Type B pancreatic cell (in vitro differentiated cells): ENCODE data around the gene APLN. TPM values are rescaled to one million over a fixed set of nuclear protein-coding genes. Genes with fewer than 3 reads are reported as not detected.
A peak's percentile ranks its signal among the peaks of the same experiment; 100 is the strongest.

ENCODE experiments used
- DNase-seq: peaks from one replicate; pipeline ENCODE4 v3.0.0; 2021; ENCODE audit warnings: mixed read lengths; ENCODE audit not compliant: unreplicated experiment; ENCODE audit errors: extremely low spot score
- H3K27ac Mint-ChIP-seq: 2 replicates; pipeline ENCODE4 v1.8.0; 2021; ENCODE audit warnings: mild to moderate bottlenecking, mixed read lengths
- H3K27me3 Mint-ChIP-seq: 2 replicates; pipeline ENCODE4 v1.8.0; 2021; ENCODE audit warnings: mixed read lengths
- H3K36me3 Mint-ChIP-seq: 2 replicates; pipeline ENCODE4 v1.8.0; 2021; ENCODE audit warnings: mixed read lengths
- H3K4me1 Mint-ChIP-seq: one replicate; pipeline ENCODE4 v1.8.0; 2021; ENCODE audit warnings: mixed read lengths; ENCODE audit not compliant: unreplicated experiment
- H3K4me3 Mint-ChIP-seq: 2 replicates; pipeline ENCODE4 v1.8.0; 2021; ENCODE audit warnings: mild to moderate bottlenecking, mixed read lengths
- H3K9me3 Mint-ChIP-seq: 2 replicates; pipeline ENCODE4 v1.8.0; 2021; ENCODE audit warnings: mixed read lengths
- total RNA-seq: library from RNA; stranded (reverse); gene quantifications from 2 replicates; pipeline ENCODE4 v1.2.1, GENCODE V29; 2021; ENCODE audit warnings: low replicate concordance
- TF ChIP-seq, protein P1 (sequence below): fragments of 200-600 bp; sonication (generic); conservative IDR thresholded peaks from 2 replicates; pipeline ENCODE4 v1.5.0; 2021; ENCODE audit warnings: antibody characterized with exemption, mild to moderate bottlenecking

Gene APLN
- total RNA-seq, 1 donor from 2014 or later, result 1.2 TPM

DNA sequence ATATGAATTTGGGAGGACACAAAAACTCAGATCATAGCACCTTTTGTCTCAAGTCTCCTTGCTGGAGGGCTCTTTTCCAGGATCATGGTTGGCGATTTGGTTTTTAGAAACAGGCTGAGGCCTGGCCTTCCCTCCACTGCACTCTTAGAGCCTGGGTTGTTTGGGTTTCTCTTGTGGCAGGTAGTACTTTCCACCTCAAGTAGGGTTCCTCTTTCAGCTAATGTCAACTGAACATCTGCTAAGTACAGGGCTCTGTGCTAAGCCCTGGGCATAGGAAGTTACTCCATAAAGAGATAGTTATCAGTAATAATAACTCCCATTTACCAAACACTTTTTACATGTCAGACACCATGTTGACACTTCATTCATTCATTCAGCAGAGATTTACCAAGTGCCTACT, 28.2 kb upstream of the APLN start:
- TF ChIP-seq, protein P1, sequence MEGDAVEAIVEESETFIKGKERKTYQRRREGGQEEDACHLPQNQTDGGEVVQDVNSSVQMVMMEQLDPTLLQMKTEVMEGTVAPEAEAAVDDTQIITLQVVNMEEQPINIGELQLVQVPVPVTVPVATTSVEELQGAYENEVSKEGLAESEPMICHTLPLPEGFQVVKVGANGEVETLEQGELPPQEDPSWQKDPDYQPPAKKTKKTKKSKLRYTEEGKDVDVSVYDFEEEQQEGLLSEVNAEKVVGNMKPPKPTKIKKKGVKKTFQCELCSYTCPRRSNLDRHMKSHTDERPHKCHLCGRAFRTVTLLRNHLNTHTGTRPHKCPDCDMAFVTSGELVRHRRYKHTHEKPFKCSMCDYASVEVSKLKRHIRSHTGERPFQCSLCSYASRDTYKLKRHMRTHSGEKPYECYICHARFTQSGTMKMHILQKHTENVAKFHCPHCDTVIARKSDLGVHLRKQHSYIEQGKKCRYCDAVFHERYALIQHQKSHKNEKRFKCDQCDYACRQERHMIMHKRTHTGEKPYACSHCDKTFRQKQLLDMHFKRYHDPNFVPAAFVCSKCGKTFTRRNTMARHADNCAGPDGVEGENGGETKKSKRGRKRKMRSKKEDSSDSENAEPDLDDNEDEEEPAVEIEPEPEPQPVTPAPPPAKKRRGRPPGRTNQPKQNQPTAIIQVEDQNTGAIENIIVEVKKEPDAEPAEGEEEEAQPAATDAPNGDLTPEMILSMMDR, result no peak
- DNase-seq, result no peak
- H3K9me3 Mint-ChIP-seq, result no peaks in the 10 kb centered on the region
- H3K27me3 Mint-ChIP-seq, result no peaks in the 10 kb centered on the region
- H3K36me3 Mint-ChIP-seq, result no peaks in the 10 kb centered on the region
- H3K4me3 Mint-ChIP-seq, result no peak overlapping the region
- H3K27ac Mint-ChIP-seq, result no peak overlapping the region
- peaks cover 4% of the 10 kb centered on the region for H3K4me1 Mint-ChIP-seq

DNA sequence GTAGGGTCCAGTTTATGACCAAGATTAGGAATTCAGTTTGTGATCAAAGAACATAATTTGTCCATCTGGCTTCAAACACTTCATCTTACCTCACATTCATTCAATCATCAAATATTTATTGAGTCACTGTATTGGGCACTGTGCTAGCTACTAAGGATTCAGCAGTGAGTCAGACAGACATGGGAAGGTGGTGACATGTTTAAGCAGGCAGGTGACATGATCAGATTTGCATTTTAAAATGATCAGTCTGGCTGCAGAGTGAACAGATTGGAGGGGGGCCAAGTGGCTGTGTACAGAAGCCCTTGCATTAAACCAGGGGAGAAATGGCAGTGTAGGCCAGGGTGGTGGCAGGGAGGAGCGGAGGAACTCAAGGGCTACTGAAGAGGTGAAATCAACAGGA, 25.1 kb upstream of the APLN start:
- no peak overlapping the region for H3K27ac Mint-ChIP-seq
- no peaks in the 10 kb centered on the region for H3K4me1 Mint-ChIP-seq
- peaks cover 12% of the 10 kb centered on the region for H3K27me3 Mint-ChIP-seq
- H3K9me3 Mint-ChIP-seq, result no peaks in the 10 kb centered on the region
- no peak overlapping the region for H3K4me3 Mint-ChIP-seq
- TF ChIP-seq, protein P1, result no peak
- no peaks in the 10 kb centered on the region for H3K36me3 Mint-ChIP-seq
- DNase-seq, result peak; percentile 20

DNA sequence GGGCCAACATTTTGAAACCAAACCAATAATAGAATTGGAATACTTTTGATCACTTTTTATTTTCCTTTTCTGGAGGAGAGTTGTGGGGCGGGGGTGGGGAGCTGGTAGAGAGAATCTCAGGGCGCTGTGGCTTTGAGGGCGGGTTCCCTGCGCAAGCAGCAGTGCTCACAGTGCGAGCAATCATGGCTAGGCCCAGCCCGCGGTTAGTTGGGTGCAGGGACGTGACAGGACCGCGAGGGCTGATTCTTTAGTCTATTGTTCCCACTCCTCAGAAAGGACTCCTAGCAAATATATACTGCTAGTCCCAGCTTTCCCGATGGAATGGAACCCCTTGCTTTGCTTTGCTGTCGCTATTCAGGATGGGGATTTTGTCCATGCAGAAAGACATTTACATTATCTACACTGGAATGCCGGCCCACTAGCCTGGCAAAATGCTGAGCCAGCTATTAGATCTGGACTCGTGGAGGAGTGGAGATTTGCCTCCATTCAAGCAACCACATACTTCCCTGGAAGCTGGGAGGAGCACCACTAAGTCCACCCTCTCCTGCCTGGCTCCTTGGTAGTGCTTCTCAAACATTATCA, 23.9 kb upstream of the APLN start:
- Mint-ChIP-seq H3K9me3 (no peaks in the 10 kb centered on the region), H3K27ac (no peak overlapping the region), H3K27me3 (peaks cover 12% of the 10 kb centered on the region), H3K4me3 (no peak overlapping the region), H3K4me1 (no peaks in the 10 kb centered on the region), H3K36me3 (no peaks in the 10 kb centered on the region)
- TF ChIP-seq, protein P1, result no peak
- peak; percentile 37 for DNase-seq

DNA sequence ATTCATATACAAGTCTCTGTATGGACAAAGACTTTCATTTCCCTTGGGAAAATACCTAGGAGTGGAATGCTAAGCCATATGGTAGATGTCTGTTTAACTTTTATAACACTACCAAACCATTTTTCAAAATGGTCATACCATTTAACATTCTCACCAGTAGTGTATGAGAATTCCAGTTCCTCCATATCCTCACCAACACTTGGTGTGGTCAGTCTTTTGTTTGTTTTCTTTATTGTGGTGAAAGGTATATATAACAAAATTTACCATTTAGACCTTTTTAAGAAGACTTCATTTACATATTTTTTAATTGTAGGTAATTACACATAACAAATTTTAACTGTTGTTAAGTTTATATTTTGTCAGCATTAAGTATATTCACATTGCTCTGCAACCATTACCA, 12.7 kb upstream of the APLN start:
- H3K4me1 Mint-ChIP-seq, result no peaks in the 10 kb centered on the region
- H3K36me3 Mint-ChIP-seq, result no peaks in the 10 kb centered on the region
- H3K4me3 Mint-ChIP-seq, result no peak overlapping the region
- peaks cover 3% of the 10 kb centered on the region for H3K27me3 Mint-ChIP-seq
- H3K9me3 Mint-ChIP-seq, result peaks cover 5% of the 10 kb centered on the region
- DNase-seq, result no peak
- H3K27ac Mint-ChIP-seq, result no peak overlapping the region
- TF ChIP-seq, protein P1, result no peak

DNA sequence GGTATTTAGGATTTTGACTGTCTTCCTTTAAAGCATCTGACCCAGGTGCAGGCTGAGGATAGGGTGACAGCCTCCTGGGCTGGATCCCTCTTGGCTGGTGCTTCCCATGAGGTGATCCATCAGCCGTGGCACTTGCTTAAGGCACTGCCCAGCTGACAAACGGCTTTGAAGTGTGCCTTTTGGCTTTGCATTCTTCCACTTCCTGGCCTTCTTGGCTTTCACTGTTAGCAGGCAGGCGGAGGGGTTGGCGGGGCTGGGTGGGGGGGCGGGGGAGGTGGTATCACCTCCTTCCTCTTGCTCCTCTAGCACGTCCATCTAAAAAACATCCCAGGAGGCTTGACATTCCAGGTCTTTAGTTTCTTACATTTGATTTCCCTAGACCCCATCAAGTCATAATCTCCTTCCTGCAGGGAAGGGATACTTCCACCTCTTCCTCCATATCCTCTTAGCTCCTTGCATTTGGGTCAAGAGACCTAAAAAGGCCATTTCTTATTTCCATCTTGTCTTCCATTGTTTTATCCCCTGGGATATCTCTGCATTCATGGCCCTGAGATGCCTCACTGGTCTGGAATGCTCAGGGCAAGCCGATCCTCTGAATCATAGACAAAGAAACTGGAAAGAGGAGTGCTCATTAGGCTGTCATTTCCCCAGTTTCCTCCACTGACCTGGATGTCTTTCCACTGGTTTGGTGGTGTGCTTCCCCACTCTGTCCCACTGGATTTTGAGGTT, 11.3 kb upstream of the APLN start:
- H3K4me3 Mint-ChIP-seq, result no peak overlapping the region
- TF ChIP-seq, protein P1, result no peak
- no peaks in the 10 kb centered on the region for H3K4me1 Mint-ChIP-seq
- peaks cover 6% of the 10 kb centered on the region for H3K27me3 Mint-ChIP-seq
- no peaks in the 10 kb centered on the region for H3K36me3 Mint-ChIP-seq
- peaks cover 5% of the 10 kb centered on the region for H3K9me3 Mint-ChIP-seq
- H3K27ac Mint-ChIP-seq, result peak overlapping the region; percentile 44
- peak; percentile 40 for DNase-seq
